Immature natural killer cell (primary cell): ENCODE data around the gene MAP3K1. TPM values are rescaled to one million over a fixed set of nuclear protein-coding genes. Genes with fewer than 3 reads are reported as not detected.
"Not testable (repeated sequence)": the region's sequence is repeated elsewhere in the genome, so short reads cannot be mapped to it uniquely, and the experiment has no call there.

ENCODE experiments used
- DNase-seq, 3 donors: peaks; one replicate each; pipeline ENCODE4 v3.0.0; 2022; ENCODE audit warnings: mixed read lengths in 1 of 3
- H3K27ac Mint-ChIP-seq, 6 donors: one replicate each; pipeline ENCODE4 v1.8.0; 2020; ENCODE audit warnings: mixed read lengths in 6 of 6, mild to moderate bottlenecking in 5 of 6, inconsistent platforms in 4 of 6, moderate library complexity in 3 of 6
- H3K27me3 Mint-ChIP-seq, 3 donors: one replicate each; pipeline ENCODE4 v1.8.0; 2020 to 2021; ENCODE audit warnings: low read depth in 3 of 3, mild to moderate bottlenecking in 3 of 3, mixed read lengths in 3 of 3, moderate library complexity in 3 of 3, inconsistent platforms in 1 of 3
- H3K36me3 Mint-ChIP-seq, 3 donors: one replicate each; pipeline ENCODE4 v1.8.0; 2020; ENCODE audit warnings: mixed read lengths in 3 of 3, inconsistent platforms in 2 of 3, mild to moderate bottlenecking in 2 of 3
- H3K4me1 Mint-ChIP-seq, 2 donors: one replicate each; pipeline ENCODE4 v1.8.0; 2020; ENCODE audit warnings: inconsistent platforms in 2 of 2, mild to moderate bottlenecking in 2 of 2, mixed read lengths in 2 of 2, moderate library complexity in 1 of 2
- H3K4me3 Mint-ChIP-seq, 5 donors: one replicate each; pipeline ENCODE4 v1.8.0; 2020; ENCODE audit warnings: mild to moderate bottlenecking in 5 of 5, mixed read lengths in 5 of 5, inconsistent platforms in 3 of 5, moderate library complexity in 3 of 5
- H3K9me3 Mint-ChIP-seq, 6 donors: one replicate each; pipeline ENCODE4 v1.8.0; 2020; ENCODE audit warnings: mild to moderate bottlenecking in 6 of 6, mixed read lengths in 6 of 6, inconsistent platforms in 4 of 6, moderate library complexity in 3 of 6
- polyA plus RNA-seq, 3 donors: library from polyadenylated mRNA; unstranded; fragments of 300-500 nt; fragmentation: Illumina TruSeq; gene quantifications; one replicate each; pipeline ENCODE4 v1.2.3, GENCODE V29; 2021

MAP3K1 gene
- polyA plus RNA-seq, result 10 to 100 TPM in 2 of 3 donors, 1 to 10 TPM in 1; 5.8 to 16.7 (median 10.2) TPM

GRCh38 chr5:56814963-56815657, at the start of gene MAP3K1:
MAP3K1 (plus strand) TSS chr5:56815549; CDS start chr5:56815574, 25 bp downstream.
- Mint-ChIP-seq H3K36me3 (no peaks in the 10 kb centered on the region), H3K4me1 (peaks cover 36 to 41% of the 10 kb centered on the region in 2 donors), H3K9me3 (no peaks in the 10 kb centered on the region), H3K27ac (peak within 1 kb of the TSS; percentile 88 to 98 (median 95)), H3K4me3 (peak within 1 kb of the TSS; percentile 90 to 96 (median 94)), H3K27me3 (peaks cover 0 to 13% (median 11%) of the 10 kb centered on the region in 3 donors)
- peak; percentile 81 to 83 (median 83) for DNase-seq

- Mint-ChIP-seq H3K36me3 (no peaks in the 10 kb centered on the region), H3K4me1 (no peaks in the 10 kb centered on the region), H3K27ac (no peak overlapping the region), H3K9me3 (no peaks in the 10 kb centered on the region), H3K27me3 (peaks cover 0 to 4% (median 2%) of the 10 kb centered on the region in 3 donors), H3K4me3 (no peak overlapping the region)
- no peak for DNase-seq
Measured at GRCh38 chr5:56766926-56767325, 48.4 kb upstream of the MAP3K1 start.

DNA sequence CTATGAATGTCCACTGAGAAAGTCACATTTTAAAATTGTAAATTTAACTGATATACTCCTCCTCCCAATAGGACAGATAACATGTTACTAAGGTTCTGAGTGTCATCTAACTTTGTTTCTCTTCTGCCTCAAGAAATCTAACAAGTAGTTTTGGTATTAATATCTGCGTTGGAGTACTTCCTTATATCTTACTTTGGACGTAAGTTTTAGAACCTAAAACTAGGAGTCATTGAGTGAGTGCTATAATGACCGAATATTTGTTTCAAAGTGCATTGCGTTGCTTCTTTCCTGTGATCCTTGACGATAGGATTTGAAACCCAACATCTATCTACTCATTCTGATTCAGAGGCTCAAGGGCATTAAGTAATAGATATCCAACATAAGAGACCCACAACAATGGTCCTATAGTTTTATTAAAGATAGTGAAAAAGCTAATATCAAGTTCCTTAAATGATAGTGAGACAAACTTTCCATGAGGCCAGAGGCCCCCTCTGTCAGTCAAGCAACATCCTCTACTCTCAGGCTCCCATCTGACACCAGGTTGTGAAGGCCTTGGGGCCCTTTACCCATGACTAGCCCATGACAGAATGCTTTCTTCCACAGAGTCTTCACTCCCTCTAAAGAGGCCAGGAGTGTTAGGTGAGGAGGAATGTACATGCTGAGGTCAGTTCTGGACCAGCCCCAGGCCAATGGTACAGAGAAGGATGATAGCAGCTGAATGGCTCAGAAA, 45.3 kb upstream of the MAP3K1 start:
- H3K4me3 Mint-ChIP-seq, result no peak overlapping the region
- H3K27ac Mint-ChIP-seq, result no peak overlapping the region
- no peaks in the 10 kb centered on the region for H3K36me3 Mint-ChIP-seq
- peaks cover 0 to 4% (median 2%) of the 10 kb centered on the region in 3 donors for H3K27me3 Mint-ChIP-seq
- DNase-seq, result no peak
- H3K9me3 Mint-ChIP-seq, result no peaks in the 10 kb centered on the region
- no peaks in the 10 kb centered on the region for H3K4me1 Mint-ChIP-seq

- Mint-ChIP-seq H3K27ac (no peak overlapping the region), H3K4me3 (no peak overlapping the region), H3K27me3 (peaks cover 0 to 6% (median 0%) of the 10 kb centered on the region in 3 donors), H3K9me3 (peaks cover 0 to 2% (median 0%) of the 10 kb centered on the region in 6 donors), H3K36me3 (no peaks in the 10 kb centered on the region), H3K4me1 (no peaks in the 10 kb centered on the region)
- DNase-seq, result no peak
Measured at GRCh38 chr5:56772767-56773166, 42.6 kb upstream of the MAP3K1 start.

DNA sequence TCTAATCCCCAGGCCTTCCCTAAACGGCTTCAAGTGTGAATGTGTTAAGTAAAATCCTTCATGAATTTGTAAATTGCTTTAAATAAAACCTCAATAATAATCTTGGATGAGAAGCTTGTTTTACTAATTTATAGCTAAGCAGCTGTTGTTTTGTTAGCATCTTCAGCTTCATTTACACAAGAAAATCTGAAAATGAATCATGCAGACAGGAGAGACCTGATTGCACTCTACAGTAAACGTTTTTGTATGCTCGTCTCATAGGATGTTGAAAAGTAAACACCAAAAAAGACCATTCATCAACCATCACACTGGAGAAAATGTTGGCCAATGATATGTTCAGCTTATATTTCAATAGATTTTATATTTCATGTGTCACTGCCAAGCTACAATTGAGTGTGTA, 40.4 kb upstream of the MAP3K1 start:
- H3K27ac Mint-ChIP-seq, result no peak overlapping the region
- no peak overlapping the region for H3K4me3 Mint-ChIP-seq
- peaks cover 0 to 2% (median 0%) of the 10 kb centered on the region in 6 donors for H3K9me3 Mint-ChIP-seq
- H3K36me3 Mint-ChIP-seq, result no peaks in the 10 kb centered on the region
- peaks cover 0 to 6% (median 3%) of the 10 kb centered on the region in 3 donors for H3K27me3 Mint-ChIP-seq
- no peak for DNase-seq
- H3K4me1 Mint-ChIP-seq, result no peaks in the 10 kb centered on the region

- not testable (repeated sequence) for H3K27ac Mint-ChIP-seq, DNase-seq, H3K9me3 Mint-ChIP-seq, H3K36me3 Mint-ChIP-seq, H3K4me1 Mint-ChIP-seq, H3K4me3 Mint-ChIP-seq
- peaks cover 0 to 17% (median 7%) of the 10 kb centered on the region in 3 donors for H3K27me3 Mint-ChIP-seq
Measured at GRCh38 chr5:56776212-56776846, 39.0 kb upstream of the MAP3K1 start.

- Mint-ChIP-seq H3K4me1 (no peaks in the 10 kb centered on the region), H3K27me3 (peaks cover 0 to 18% (median 7%) of the 10 kb centered on the region in 3 donors), H3K9me3 (peaks cover 0 to 1% (median 0%) of the 10 kb centered on the region in 6 donors), H3K27ac (no peak overlapping the region), H3K36me3 (no peaks in the 10 kb centered on the region), H3K4me3 (no peak overlapping the region)
- no peak for DNase-seq
Measured at GRCh38 chr5:56783261-56783660, 32.1 kb upstream of the MAP3K1 start.

DNA sequence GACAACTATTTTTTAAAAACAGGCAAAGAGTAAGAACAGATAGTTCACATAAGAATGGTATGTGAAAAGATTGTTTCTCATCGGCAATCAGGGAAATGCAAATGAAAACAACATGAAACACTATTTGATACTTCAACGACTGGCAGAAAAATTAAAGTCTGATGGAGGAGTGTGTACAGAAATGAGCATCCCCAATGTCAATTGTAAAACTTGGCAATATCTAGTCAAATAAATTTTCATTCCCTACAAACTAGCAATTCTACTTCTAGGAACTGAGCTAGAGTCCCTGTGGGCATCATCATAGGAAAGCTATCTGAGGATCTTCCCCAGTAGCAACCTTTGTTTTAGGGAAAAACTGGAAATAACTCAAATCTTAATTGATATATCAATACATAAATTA, 29.0 kb upstream of the MAP3K1 start:
- H3K27me3 Mint-ChIP-seq, result peaks cover 0 to 6% (median 0%) of the 10 kb centered on the region in 3 donors
- no peaks in the 10 kb centered on the region for H3K4me1 Mint-ChIP-seq
- no peak overlapping the region for H3K4me3 Mint-ChIP-seq
- H3K27ac Mint-ChIP-seq, result no peak overlapping the region
- no peak for DNase-seq
- H3K36me3 Mint-ChIP-seq, result no peaks in the 10 kb centered on the region
- H3K9me3 Mint-ChIP-seq, result peaks cover 0 to 1% (median 0%) of the 10 kb centered on the region in 6 donors

DNA sequence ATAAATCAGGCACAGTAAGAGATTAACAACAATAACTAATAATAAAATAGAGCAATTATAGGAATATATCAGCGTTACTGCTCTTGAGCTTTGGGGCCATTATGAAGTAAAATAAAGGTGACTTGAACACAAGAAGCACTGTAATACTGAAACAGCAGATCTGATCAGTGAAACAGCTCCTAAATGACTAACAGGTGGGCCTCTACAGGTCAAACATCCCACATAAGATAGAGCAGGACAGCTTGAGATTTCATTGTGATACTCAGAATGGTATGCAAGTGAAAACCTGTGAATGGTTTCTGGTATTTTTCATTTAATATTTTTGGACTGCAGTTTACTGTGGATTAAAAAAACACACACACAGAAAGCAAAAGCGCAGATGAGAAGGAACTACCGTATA, 24.0 kb upstream of the MAP3K1 start:
- peaks cover 0 to 1% (median 0%) of the 10 kb centered on the region in 6 donors for H3K9me3 Mint-ChIP-seq
- DNase-seq, result no peak
- no peak overlapping the region for H3K4me3 Mint-ChIP-seq

DNA sequence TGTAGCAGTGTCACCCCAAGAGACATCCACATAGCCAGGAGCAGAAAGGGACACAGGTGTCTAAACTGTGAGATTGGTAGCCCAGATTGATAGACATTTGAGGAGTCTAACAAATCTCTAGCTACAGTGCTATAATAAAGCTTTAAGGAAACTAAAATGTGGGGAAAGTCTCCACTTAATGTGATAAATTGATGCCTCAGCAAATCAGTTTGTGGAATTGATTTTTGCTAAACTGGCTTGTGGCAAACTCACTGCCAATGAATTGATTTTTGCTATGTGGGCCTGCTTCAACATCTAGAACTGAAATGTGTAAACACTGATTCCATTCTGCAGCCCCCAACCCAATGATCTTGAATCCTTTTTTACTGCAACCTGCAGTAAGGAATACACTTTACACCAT, 16.8 kb upstream of the MAP3K1 start:
- peaks cover 0 to 3% (median 1%) of the 10 kb centered on the region in 3 donors for H3K27me3 Mint-ChIP-seq
- no peak for DNase-seq
- H3K36me3 Mint-ChIP-seq, result peaks cover 0 to 3% (median 0%) of the 10 kb centered on the region in 3 donors
- H3K4me1 Mint-ChIP-seq, result peaks cover 4% of the 10 kb centered on the region in 2 donors
- H3K4me3 Mint-ChIP-seq, result no peak overlapping the region
- no peak overlapping the region for H3K27ac Mint-ChIP-seq
- no peaks in the 10 kb centered on the region for H3K9me3 Mint-ChIP-seq

More for the DNA sequence above, 24.0 kb upstream of the MAP3K1 start:
- Mint-ChIP-seq H3K27ac (no peak overlapping the region), H3K36me3 (peaks cover 0 to 3% (median 0%) of the 10 kb centered on the region in 3 donors), H3K27me3 (peaks cover 0 to 2% (median 0%) of the 10 kb centered on the region in 3 donors), H3K4me1 (no peaks in the 10 kb centered on the region)

GRCh38 chr5:56800186-56800585, 15.2 kb upstream of the MAP3K1 start:
- Mint-ChIP-seq H3K4me3 (no peak overlapping the region), H3K36me3 (no peaks in the 10 kb centered on the region), H3K9me3 (no peaks in the 10 kb centered on the region), H3K27ac (no peak overlapping the region), H3K27me3 (peaks cover 0 to 3% (median 1%) of the 10 kb centered on the region in 3 donors), H3K4me1 (peaks cover 13% of the 10 kb centered on the region in 2 donors)
- DNase-seq, result no peak

GRCh38 chr5:56801256-56801655, 14.1 kb upstream of the MAP3K1 start:
- H3K9me3 Mint-ChIP-seq, result no peaks in the 10 kb centered on the region
- H3K4me3 Mint-ChIP-seq, result no peak overlapping the region
- H3K27me3 Mint-ChIP-seq, result peaks cover 0 to 3% (median 1%) of the 10 kb centered on the region in 3 donors
- H3K36me3 Mint-ChIP-seq, result no peaks in the 10 kb centered on the region
- no peak for DNase-seq
- peaks cover 13% of the 10 kb centered on the region in 2 donors for H3K4me1 Mint-ChIP-seq
- no peak overlapping the region for H3K27ac Mint-ChIP-seq

GRCh38 chr5:56802205-56802604, 13.1 kb upstream of the MAP3K1 start:
- DNase-seq, result no peak
- no peak overlapping the region for H3K27ac Mint-ChIP-seq
- peaks cover 0 to 1% (median 0%) of the 10 kb centered on the region in 3 donors for H3K27me3 Mint-ChIP-seq
- no peaks in the 10 kb centered on the region for H3K9me3 Mint-ChIP-seq
- H3K4me1 Mint-ChIP-seq, result peaks cover 13% of the 10 kb centered on the region in 2 donors
- no peaks in the 10 kb centered on the region for H3K36me3 Mint-ChIP-seq
- H3K4me3 Mint-ChIP-seq, result no peak overlapping the region

DNA sequence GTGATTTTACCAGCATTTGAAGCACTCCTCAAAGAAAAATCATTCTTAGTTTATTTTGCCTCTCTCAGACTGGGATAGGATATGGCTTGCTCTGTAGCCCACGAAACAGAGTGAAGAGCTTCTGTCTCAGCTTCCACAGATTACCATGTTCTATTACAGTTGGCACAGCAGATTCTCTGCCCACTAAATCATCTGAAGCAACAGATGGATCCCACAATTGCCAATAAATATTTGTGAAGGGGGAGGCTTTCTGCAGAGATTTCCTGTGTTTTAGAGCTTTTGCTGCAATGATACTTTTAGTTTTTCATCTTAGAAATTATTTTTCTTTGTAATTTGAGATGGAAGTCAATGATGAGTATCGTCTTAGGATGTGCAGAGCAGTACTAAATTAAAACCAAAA, 12.3 kb upstream of the MAP3K1 start:
- DNase-seq, result no peak
- no peak overlapping the region for H3K4me3 Mint-ChIP-seq
- H3K27me3 Mint-ChIP-seq, result peaks cover 0 to 4% (median 0%) of the 10 kb centered on the region in 3 donors
- peak overlapping the region in 1 of 6 donors; percentile 52 for H3K27ac Mint-ChIP-seq
- peaks cover 13% of the 10 kb centered on the region in 2 donors for H3K4me1 Mint-ChIP-seq
- H3K9me3 Mint-ChIP-seq, result no peaks in the 10 kb centered on the region
- H3K36me3 Mint-ChIP-seq, result no peaks in the 10 kb centered on the region
